ENCODE results near the gene GAA. TPM values are rescaled to one million over a fixed set of nuclear protein-coding genes. Genes with fewer than 3 reads are reported as not detected.

The GAA gene
- total and polyA plus RNA-seq, 2 of the 8 experiments (the other 6 are each of a cell fraction or from before 2014, with no cell fraction given): 14.8 to 30.0 TPM

DNA sequence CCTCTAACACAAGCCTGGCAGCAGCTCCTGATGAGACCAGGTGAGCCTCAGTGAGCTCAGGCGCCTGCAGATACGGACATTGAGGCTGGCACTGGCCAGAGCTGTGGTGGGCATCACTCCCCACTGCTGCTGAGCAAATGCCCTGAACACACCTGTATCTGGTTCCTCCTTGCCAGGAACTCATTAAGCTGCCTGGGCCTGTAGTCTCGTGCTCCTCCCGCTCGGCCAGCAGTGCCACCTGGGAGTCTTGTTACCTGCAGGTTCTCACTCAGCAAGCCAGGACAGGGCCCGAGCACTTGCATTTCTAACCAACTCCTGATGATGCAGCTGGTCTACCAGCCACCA lies 32.2 kb downstream of the GAA start:
- ChIA-PET POLR2A (ENCODE audit: partially characterized antibody) (interaction anchor here (0.5 to 3.6 kb wide), 8 partner anchors 9 to 244 kb away, joined by 3 to 13 read pairs (median 6); no protein-coding TSS in a partner anchor), CTCF (ENCODE audit: partially characterized antibody) (interaction anchor here (0.7 to 2.7 kb wide), 6 partner anchors 8 to 706 kb away, joined by 3 to 13 read pairs (median 3); no protein-coding TSS in a partner anchor)
- no peak overlapping the region; the same call in 1 of the 2 replicates for H4K8ac ChIP-seq (ENCODE audit: extremely low read depth, insufficient read depth, low read length)
- H2AFZ ChIP-seq (ENCODE audit: low read length): no peak overlapping the region
- WGBS, 2 experiments (ENCODE audit: extremely low coverage in 1 of 2, insufficient coverage in 1 of 2, insufficient read length in 1 of 2, insufficient replicate concordance in 2 of 2, low coverage in 1 of 2, low lambda C conversion rate in 2 of 2, missing lambda C conversion rate in 1 of 2): 96% methylated on average over 6 of the region's 6 CpGs; no CpG with 5 or more reads in 1 of the 2 experiments
- H2BK12ac ChIP-seq (ENCODE audit: low read depth, low read length): no peak overlapping the region
- H3K18ac ChIP-seq (ENCODE audit: extremely low read depth, low read length): no peak overlapping the region
- H3K27me3 ChIP-seq (replicated peaks in 1 of 4; ENCODE audit: control insufficient read depth in 3 of 4, extremely low read depth in 1 of 4, insufficient read depth in 3 of 4, low read length in 3 of 4): no peaks in the 10 kb centered on the region
- H2BK20ac ChIP-seq (ENCODE audit: low read length): no peak overlapping the region
- FAIRE-seq (no peak), DNase-seq (ENCODE audit: low read depth in 1 of 2, low spot score in 2 of 2) (no peak)
- H3K27ac ChIP-seq (ENCODE audit: low read depth, low read length): no peak overlapping the region
- H4K91ac ChIP-seq (replicated peaks; ENCODE audit: insufficient read length, low read length): no peak overlapping the region
- H3K4me3 ChIP-seq (ENCODE audit: extremely low read depth in 1 of 4, insufficient read depth in 2 of 4, low read depth in 3 of 4, low read length in 4 of 4): no peak overlapping the region
- H3K23ac ChIP-seq (ENCODE audit: insufficient read length): no peak overlapping the region
- H3K4ac ChIP-seq (replicated peaks; ENCODE audit: insufficient read length, low read depth, low read length): no peak overlapping the region
- H2AK5ac ChIP-seq (ENCODE audit: low read depth, low read length): no peak overlapping the region
- H3K36me3 ChIP-seq (ENCODE audit: control insufficient read depth in 2 of 4, insufficient read depth in 4 of 4, low read length in 3 of 4): peaks cover 33 to 59% (median 44%) of the 10 kb centered on the region in 4 experiments
- no peak overlapping the region for H4K5ac ChIP-seq (ENCODE audit: insufficient read length, low read depth, low read length)
- H2BK5ac ChIP-seq (ENCODE audit: low read depth, low read length): no peak overlapping the region
- no peak overlapping the region for H3K14ac ChIP-seq (ENCODE audit: insufficient read length)
- peaks cover 0 to 3% (median 1%) of the 10 kb centered on the region in 4 experiments; a peak in 3 of 7 replicates for H3K4me1 ChIP-seq (replicated peaks in 1 of 4; ENCODE audit: control insufficient read depth in 3 of 4, insufficient read depth in 4 of 4, low read length in 3 of 4)
- H3K56ac ChIP-seq (replicated peaks; ENCODE audit: insufficient read length, low read depth, low read length): no peak overlapping the region
- H4K20me1 ChIP-seq (replicated peaks in 1 of 2; ENCODE audit: control insufficient read depth in 1 of 2, insufficient read depth in 2 of 2, low read length in 2 of 2): peaks cover 5 to 10% of the 10 kb centered on the region in 2 experiments
- H3K9ac ChIP-seq (replicated peaks in 1 of 4; ENCODE audit: extremely low read depth in 1 of 4, low read depth in 3 of 4, low read length in 3 of 4): no peak overlapping the region
- H3K79me1 ChIP-seq (ENCODE audit: low read depth, low read length): no peaks in the 10 kb centered on the region; the same call in 1 of the 2 replicates
- no peaks in the 10 kb centered on the region for H3K23me2 ChIP-seq (ENCODE audit: low read depth, low read length)
- no peaks in the 10 kb centered on the region for H3K9me3 ChIP-seq (ENCODE audit: insufficient read depth in 2 of 2, low read depth in 1 of 2, low read length in 1 of 2)
- TF ChIP-seq SIX5 (IDR thresholded peaks at IDR 0.05; ENCODE audit: low read depth, low read length) (no peak), BCL11A (IDR thresholded peaks at IDR 0.05; ENCODE audit: low read depth in 2 of 2, low read length in 2 of 2) (no peak), POLR2AphosphoS5 (IDR thresholded peaks at IDR 0.05; ENCODE audit: low read depth, low read length) (peak; percentile 41; the same call in 1 of the 2 replicates), POLR2A (IDR thresholded peaks at IDR 0.05; ENCODE audit: control extremely low read depth in 1 of 2, low read depth in 2 of 2, low read length in 2 of 2) (no peak)
- no peaks in the 10 kb centered on the region for H3K79me2 ChIP-seq (ENCODE audit: control insufficient read depth in 1 of 2, insufficient read depth in 2 of 2, low read length in 2 of 2)
- H3K4me2 ChIP-seq (ENCODE audit: insufficient read depth in 1 of 2, low read depth in 2 of 2, low read length in 2 of 2): no peak overlapping the region
- no peak overlapping the region for H2BK120ac ChIP-seq (replicated peaks; ENCODE audit: low read depth, low read length)
- no peak overlapping the region for H2BK15ac ChIP-seq (ENCODE audit: low read length)
